Pancreas (tissue), 10 donors: ENCODE results near the gene ALK. TPM values are rescaled to one million over a fixed set of nuclear protein-coding genes. Genes with fewer than 3 reads are reported as not detected.

ENCODE experiments used
- ATAC-seq, 4 donors: fragments of 200-7000 bp; cut with Tn5 transposase; one replicate each; pipeline versions ENCODE4 v1.8.0 to v1.9.1; 2020; ENCODE audit warnings: mild to moderate bottlenecking in 4 of 4, moderate library complexity in 4 of 4
- DNase-seq, 6 donors: peaks; one replicate each; pipeline ENCODE4 v3.0.0-alpha.2; 2020
- FAIRE-seq: peaks from 2 replicates; lab custom pipeline; 2012; peaks lifted over from hg19 to GRCh38; lab: Jason Lieb, UNC
- H3K27ac ChIP-seq, 4 donors: fragments of 200-600 bp; sonication (generic); 1 replicate in 3 of 4; 2 replicates in 1 of 4; pipeline versions ENCODE4 v1.5.0 to v1.8.0; 2020
- H3K27me3 ChIP-seq, 4 donors: fragments of 200-600 bp; one replicate each; pipeline ENCODE4 v1.8.0; 2021
- H3K36me3 ChIP-seq, 3 donors: fragments of 200-600 bp; sonication (generic) in 1 of 3; one replicate each; pipeline versions ENCODE4 v1.5.0 to v1.8.0; 2020 to 2021
- H3K4me1 ChIP-seq, 3 donors: fragments of 200-600 bp; one replicate each; pipeline ENCODE4 v1.8.0; 2021
- H3K4me3 ChIP-seq, 4 donors: fragments of 200-600 bp; sonication (generic) in 2 of 4; one replicate each; pipeline versions ENCODE4 v1.5.0 to v1.8.0; 2020 to 2021
- H3K9me3 ChIP-seq, 4 donors: fragments of 200-600 bp; one replicate each; pipeline ENCODE4 v1.8.0; 2021
- CTCF ChIP-seq, 4 donors: fragments of 200-600 bp; sonication (generic) in 3 of 4; IDR thresholded peaks; one replicate each; pipeline versions ENCODE4 v1.5.0 to v1.8.0; 2021; ENCODE audit warnings: antibody characterized with exemption in 4 of 4
- WGBS, 2 donors: extraction: QIAGEN DNeasy Blood & Tissue Kit; methylation state at CpG; one replicate each; pipeline ENCODE4 v1.1.7; 2013; 5-methylcytosine and 5-hydroxymethylcytosine counted together
- intact Hi-C, 3 donors: fragments of 100-400 bp; cut with DNase I; formaldehyde crosslinking; loops; one replicate each; pipeline versions ENCODE4 v1.11.1 to v1.14.2; 2022
- polyA plus RNA-seq, 2 donors: library from polyadenylated mRNA; stranded (reverse); fragments of 200-250 nt; gene quantifications; one replicate each; pipeline ENCODE4 v1.2.3, GENCODE V29; 2013
- total RNA-seq, 6 donors: library from RNA; stranded (reverse); fragmentation: NEBNext Ultra II Directional in 4 of 6; extraction: Animal tissue kit (Norgen Biotek cat#: 25700) in 4 of 6; gene quantifications; one replicate each; pipeline versions ENCODE4 v1.2.1 to v1.2.4, GENCODE V29; 2021 to 2023
- donor health status: healthy with polysubstance abuse.
- donor health status: DM: no; HTN: no; CAD: no; lungs with moderate emphysema.
- donor health status: DM: no; HTN: no; CAD: no.
- donor health status: control.
- donor health status: control.
- donor health status: Bipolar disorder and iron deficiency.
- donor health status: DM: yes; HTN: yes; CAD: no.
- donor health status: DM: no; HTN: no; CAD: no.
- donor health status: DM: no; HTN: no; CAD: no.
- donor health status: DM: yes; HTN: yes; CAD: no.

Gene ALK
- total and polyA plus RNA-seq, 8 donors = 0.05 to 0.17 (median 0.09) TPM; not detected in 2

- intact Hi-C loops = no loop called here
- WGBS, 2 donors = 93 to 94% methylated on average over 4 of the region's 4 CpGs
- FAIRE-seq = no peak
Observed at GRCh38 chr2:29599946-29600345, 321.4 kb downstream of the ALK start.

GRCh38 chr2:29598978-29599377 is 322.4 kb downstream of the ALK start:
- intact Hi-C loops = no loop called here
- no peaks in the 10 kb centered on the region for H3K9me3 ChIP-seq
- H3K36me3 ChIP-seq = no peaks in the 10 kb centered on the region
- DNase-seq (no peak), FAIRE-seq (no peak), ATAC-seq (no peak)
- H3K4me3 ChIP-seq = no peak overlapping the region
- TF ChIP-seq CTCF (IDR thresholded peaks at IDR 0.05) = no peak
- H3K27me3 ChIP-seq = no peaks in the 10 kb centered on the region
- WGBS, 2 donors = 76% methylated on average over 2 of the region's 2 CpGs
- no peak overlapping the region for H3K27ac ChIP-seq
- no peaks in the 10 kb centered on the region for H3K4me1 ChIP-seq

More at GRCh38 chr2:29599946-29600345, 321.4 kb downstream of the ALK start:
- H3K4me3 ChIP-seq = no peak overlapping the region
- H3K9me3 ChIP-seq = no peaks in the 10 kb centered on the region
- H3K4me1 ChIP-seq = no peaks in the 10 kb centered on the region
- no peak for DNase-seq
- H3K36me3 ChIP-seq = no peaks in the 10 kb centered on the region
- no peak for ATAC-seq
- H3K27me3 ChIP-seq = no peaks in the 10 kb centered on the region
- H3K27ac ChIP-seq = no peak overlapping the region
- TF ChIP-seq CTCF (IDR thresholded peaks at IDR 0.05) = no peak

- FAIRE-seq (no peak), DNase-seq (no peak), ATAC-seq (no peak)
- intact Hi-C loops = no loop called here
- TF ChIP-seq CTCF (IDR thresholded peaks at IDR 0.05) = no peak
- Histone ChIP-seq H3K4me1 (no peaks in the 10 kb centered on the region), H3K27ac (no peak overlapping the region), H3K36me3 (no peaks in the 10 kb centered on the region), H3K9me3 (no peaks in the 10 kb centered on the region), H3K4me3 (no peak overlapping the region), H3K27me3 (no peaks in the 10 kb centered on the region)
- 86 to 93% methylated on average over 5 of the region's 5 CpGs for WGBS, 2 donors
Observed at GRCh38 chr2:29597035-29597434, 324.4 kb downstream of the ALK start.

GRCh38 chr2:29596584-29596983 is 324.8 kb downstream of the ALK start:
- no peak for TF ChIP-seq CTCF (IDR thresholded peaks at IDR 0.05)
- H3K9me3 ChIP-seq = no peaks in the 10 kb centered on the region
- H3K4me3 ChIP-seq = no peak overlapping the region
- H3K4me1 ChIP-seq = no peaks in the 10 kb centered on the region
- no peak overlapping the region for H3K27ac ChIP-seq
- FAIRE-seq (no peak), ATAC-seq (no peak), DNase-seq (no peak)
- WGBS, 2 donors = 85 to 91% methylated on average over 2 of the region's 2 CpGs
- H3K27me3 ChIP-seq = no peaks in the 10 kb centered on the region
- no peaks in the 10 kb centered on the region for H3K36me3 ChIP-seq
- intact Hi-C loops = no loop called here

GRCh38 chr2:29591600-29591999 is 329.8 kb downstream of the ALK start:
- FAIRE-seq (no peak), DNase-seq (no peak), ATAC-seq (no peak)
- intact Hi-C loops = no loop called here
- H3K4me3 ChIP-seq = no peak overlapping the region
- H3K27ac ChIP-seq = no peak overlapping the region
- H3K4me1 ChIP-seq = no peaks in the 10 kb centered on the region
- H3K27me3 ChIP-seq = no peaks in the 10 kb centered on the region
- no peaks in the 10 kb centered on the region for H3K9me3 ChIP-seq
- no peaks in the 10 kb centered on the region for H3K36me3 ChIP-seq
- no peak for TF ChIP-seq CTCF (IDR thresholded peaks at IDR 0.05)
- 88 to 91% methylated on average over 10 of the region's 10 CpGs for WGBS, 2 donors
